ENCODE results near the gene MPST.

MPST gene

GRCh38 chr22:37079158-37079557, 59.6 kb downstream of the MPST start:
- DNase-seq (ENCODE audit: low read depth in 2 of 2) = no peak
